Activated CD4-positive, alpha-beta T cell treated with anti-CD3 and anti-CD28 coated beads, Interleukin-2, Interleukin-6, amounts not matched to agents 100 ng/mL and 50 ng/mL, durations not matched to agents 16 hours and 8 hours (primary cell): Measurements from ENCODE around the gene KDM4D.
"Not testable (repeated sequence)": the region's sequence is repeated elsewhere in the genome, so short reads cannot be mapped to it uniquely, and the experiment has no call there.

Experiments
- DNase-seq: peaks from one replicate; pipeline ENCODE4 v3.0.0-alpha.2; 2020

The KDM4D gene

DNA sequence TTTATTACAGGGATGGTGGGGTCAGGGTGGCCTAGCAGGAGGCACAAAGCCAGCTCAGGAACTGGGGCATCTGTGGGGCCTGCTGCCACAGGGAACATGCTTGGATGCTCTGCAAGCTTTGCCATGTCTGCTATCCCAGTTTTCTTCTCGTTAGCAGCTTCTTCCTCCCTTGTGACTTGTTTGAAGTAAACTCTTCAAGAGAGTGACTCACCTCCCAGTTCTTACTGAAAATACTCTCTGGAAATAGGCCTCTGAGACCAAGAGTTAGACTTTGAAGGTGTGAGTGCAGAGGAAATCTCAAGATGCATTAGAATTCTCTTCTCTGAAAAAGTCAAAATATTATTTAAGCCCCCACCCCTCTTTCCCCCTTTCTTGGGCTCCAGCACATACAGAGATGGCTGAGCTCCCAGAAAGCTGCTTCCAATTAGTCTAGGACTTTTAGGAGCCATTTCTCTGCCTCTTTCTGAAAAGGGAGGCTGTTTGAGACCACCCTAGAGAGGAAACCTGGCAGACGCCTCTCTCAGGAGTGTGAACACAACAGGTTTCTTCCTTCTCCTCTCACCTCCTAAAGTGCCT is 15.3 kb upstream of the KDM4D start:
- no peak for DNase-seq

DNA sequence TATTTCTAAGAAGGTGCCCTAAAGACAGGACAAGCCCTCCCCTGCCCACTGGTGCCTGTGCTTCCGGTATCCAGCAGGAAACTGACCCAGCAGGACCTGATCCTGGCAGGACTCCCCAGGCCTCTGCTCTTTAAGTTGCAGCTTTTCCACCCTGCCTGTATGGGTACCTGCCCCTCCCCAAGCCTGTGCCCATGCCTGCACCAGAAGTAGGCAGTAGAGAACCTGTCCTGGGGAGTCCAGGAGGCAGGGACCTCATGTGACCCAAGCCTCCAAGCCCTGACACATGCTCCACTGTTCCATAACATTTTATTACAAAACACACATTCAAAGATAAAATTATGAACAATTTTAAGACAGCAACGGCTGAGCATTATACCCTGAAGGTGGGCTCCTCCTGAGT is 14.3 kb upstream of the KDM4D start:
- no peak for DNase-seq

DNA sequence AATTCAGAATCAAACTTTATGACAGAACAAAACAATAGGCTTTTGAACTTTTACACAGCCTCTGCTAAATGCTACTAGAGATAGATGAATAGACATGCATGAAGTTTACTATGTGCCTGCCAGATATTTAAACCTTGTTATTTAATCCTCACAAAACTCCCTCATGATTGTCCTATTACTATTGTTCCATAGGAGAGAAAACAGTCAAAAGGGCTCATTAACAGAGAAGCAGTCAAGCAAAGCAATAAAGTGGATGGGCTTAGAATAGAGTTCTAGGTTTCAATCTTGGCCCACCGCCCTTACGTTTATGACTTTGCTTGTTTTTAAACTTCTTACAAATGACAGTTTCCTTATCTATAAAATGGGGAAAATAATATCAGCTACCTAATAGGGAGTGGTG is 13.0 kb upstream of the KDM4D start:
- DNase-seq = no peak

DNA sequence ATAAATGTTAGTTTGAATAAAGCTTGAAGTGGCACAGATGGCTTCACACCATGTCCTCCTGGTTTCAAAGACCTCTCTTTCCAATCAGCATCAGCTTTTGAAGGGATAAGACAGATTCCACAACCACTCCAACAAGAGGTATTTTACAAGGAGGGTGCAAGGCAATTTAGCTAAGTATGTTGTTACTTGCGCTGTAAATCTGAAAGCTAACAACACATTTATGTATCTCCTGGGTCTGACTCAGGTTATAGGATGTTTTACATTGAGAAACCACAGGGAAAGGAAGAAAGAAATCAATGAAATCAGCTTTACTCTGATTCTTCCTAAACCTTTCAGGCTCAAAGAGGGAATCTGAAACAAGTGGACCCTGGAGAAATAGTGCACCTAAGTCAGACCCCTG is 12.3 kb upstream of the KDM4D start:
- no peak for DNase-seq

DNA sequence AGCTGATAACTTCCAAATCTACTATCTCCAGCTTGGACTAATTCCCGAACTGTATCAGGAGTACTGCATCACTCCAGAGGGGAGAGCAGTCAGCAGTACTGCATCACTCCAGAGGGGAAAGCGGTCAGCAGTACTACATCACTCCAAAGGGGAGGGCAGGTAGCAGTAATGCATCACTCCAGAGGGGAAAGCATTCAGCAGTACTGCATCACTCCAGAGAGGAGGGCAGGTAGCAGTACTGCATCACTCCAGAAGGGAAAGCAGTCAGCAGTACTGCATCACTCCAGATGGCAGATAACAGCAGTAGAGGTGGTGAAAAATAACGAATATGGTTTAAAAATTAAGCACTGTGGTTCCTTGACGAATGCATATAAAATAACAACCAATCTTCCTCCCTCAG is 8.6 kb upstream of the KDM4D start:
- DNase-seq = no peak

DNA sequence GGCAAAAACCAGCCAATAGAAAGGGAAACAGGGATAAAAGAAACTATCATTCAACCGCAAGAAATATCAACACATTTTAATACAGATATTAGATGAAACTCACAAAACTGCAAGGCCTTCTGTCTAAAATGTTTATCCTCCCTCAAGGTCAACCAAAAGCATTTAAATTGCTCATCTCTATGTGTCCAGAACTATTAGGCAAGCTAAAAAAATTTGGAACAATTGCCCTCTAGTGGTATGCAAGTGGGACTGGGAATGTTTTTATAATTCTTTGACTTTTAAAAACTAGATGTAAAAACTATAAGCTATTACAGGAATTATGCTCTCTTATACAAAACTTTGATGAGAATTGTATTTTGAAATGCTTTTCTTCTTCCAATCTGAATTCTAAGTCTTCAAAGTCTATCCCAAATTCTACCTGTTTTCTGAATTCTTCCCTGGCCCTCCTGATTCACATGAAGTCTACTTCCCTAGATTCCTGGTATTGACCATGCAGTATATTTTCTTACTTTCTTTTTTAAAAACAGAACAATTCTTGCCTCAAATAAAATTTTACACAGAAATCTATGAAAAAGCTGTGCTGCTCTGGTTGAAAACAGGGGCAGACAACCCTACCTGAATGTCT is 5.1 kb upstream of the KDM4D start:
- DNase-seq = no peak

DNA sequence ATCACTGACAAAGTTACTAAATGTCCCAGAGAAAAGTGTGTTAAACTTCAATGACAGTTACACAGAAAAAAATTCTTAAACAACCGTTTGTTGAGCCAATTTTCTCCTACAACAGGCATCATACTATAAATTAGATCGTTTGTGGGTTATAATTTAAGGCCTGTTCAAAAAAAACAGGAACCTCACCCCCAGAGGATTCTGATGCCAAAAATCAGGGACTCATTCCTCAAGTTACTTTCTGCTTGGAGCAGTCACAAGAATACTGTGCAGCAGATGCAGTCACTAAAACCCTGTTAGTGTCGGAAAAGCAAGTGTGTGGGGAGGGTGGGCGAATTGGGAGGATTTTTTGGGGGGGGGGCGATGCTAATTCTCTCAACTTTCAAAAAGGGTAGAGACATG is 810 bp upstream of the KDM4D start:
- no peak for DNase-seq

DNA sequence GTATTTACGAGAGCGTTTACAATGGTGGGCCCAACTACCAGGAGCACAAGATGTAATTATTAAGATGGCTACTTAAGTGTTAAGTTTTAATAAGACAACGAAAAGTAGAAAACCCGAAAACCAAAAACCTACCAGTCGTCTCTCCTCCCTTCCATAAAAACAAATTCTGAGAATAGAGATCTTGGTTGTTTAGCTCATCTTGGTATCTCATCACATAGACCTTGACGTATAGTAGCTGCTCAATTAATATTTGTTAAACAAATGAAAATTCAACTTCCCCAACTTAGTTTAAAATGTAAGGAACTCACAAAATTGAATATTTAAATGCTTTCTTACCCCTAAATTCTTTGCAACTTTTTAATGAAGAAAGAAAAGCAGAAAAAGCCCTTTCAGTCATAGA is 669 bp downstream of the KDM4D start:
- DNase-seq = no peak

DNA sequence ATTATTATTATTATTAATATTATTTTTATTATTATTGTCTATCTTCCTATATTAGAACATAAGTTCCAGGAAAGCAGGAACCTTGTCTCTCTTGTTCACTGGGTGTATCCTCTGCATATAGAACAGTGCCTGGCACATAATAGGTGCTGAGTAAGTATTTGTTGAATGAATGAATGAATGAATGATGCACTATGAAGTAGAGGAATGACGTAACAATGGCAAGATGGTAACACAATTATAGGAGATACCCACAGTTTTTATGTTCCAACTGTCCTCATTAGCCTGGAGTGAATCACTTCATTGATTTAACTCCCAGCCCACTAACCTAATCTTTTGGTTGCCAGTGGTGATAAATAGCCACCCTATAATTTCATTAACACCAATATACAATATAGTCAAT is 2.1 kb downstream of the KDM4D start:
- no peak for DNase-seq

DNA sequence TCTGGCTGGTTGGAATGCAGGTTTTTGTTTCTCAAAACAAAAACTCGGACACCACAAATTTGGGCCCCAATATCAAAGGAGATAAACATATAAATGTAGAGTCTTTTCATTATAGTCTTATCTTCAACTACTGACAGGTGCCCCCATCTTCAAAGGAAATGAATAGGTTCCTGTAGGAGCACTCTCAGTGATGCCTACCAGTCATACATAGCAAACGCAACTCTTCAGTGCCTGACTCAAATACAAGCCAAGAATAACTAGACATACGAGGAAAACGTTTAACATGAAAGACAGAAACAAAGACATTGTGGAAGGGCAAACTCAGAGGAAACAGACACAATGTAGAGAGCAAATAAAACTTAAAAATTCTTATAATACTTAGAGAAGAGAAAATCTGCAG is 13.9 kb downstream of the KDM4D start:
- DNase-seq = no peak

DNA sequence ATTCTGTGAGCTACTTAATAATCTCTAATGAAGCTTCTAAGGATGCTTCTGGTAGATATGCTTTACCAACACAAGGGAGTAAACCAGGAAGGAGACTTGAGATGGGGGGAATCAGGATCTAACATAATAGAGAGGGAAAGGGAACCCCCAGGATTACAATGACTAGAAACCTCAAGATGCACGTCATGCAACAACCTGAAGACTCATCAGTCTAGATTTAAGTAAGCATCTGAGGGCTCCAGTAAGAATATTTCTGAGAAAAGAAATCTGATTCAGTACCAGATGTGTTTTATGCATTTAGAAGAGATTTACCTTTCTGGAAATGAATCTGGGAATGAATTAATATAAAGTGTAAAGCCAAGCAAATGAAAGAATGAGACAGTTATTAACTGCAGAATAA is 15.2 kb downstream of the KDM4D start:
- DNase-seq = peak; percentile 40

DNA sequence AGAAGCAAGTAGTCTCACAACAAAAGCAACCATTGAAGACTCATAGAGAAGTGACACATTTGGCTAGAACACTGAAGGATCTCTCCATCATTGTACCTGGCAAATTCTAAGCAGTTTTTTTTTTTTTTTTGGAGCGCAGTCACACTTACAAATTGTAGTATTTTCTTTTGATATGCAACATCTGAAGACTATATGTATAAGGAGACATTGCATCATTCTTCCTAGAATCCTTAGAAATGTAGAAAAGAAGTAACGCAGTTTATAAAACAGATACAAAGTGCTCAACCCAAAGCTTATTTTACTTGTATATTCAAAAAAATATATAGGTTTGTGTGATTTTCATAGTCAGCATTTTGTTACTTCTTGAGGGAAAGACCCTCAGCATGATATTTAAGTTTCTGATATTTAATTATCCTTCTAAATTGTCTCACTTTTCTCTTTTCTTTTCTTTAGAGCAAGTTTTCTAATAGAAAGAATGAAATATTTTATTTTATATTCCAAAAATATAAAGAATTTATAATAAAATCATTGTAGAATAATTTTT is 20.0 kb downstream of the KDM4D start:
- DNase-seq = no peak

DNA sequence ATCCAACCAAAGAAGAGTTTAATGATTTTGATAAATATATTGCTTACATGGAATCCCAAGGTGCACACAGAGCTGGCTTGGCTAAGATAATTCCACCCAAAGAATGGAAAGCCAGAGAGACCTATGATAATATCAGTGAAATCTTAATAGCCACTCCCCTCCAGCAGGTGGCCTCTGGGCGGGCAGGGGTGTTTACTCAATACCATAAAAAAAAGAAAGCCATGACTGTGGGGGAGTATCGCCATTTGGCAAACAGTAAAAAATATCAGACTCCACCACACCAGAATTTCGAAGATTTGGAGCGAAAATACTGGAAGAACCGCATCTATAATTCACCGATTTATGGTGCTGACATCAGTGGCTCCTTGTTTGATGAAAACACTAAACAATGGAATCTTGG is 23.9 kb downstream of the KDM4D start:
- DNase-seq = no peak

DNA sequence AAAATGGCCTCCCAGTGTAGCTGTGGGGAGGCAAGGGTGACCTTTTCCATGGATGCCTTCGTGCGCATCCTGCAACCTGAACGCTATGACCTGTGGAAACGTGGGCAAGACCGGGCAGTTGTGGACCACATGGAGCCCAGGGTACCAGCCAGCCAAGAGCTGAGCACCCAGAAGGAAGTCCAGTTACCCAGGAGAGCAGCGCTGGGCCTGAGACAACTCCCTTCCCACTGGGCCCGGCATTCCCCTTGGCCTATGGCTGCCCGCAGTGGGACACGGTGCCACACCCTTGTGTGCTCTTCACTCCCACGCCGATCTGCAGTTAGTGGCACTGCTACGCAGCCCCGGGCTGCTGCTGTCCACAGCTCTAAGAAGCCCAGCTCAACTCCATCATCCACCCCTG is 24.8 kb downstream of the KDM4D start:
- DNase-seq = no peak

DNA sequence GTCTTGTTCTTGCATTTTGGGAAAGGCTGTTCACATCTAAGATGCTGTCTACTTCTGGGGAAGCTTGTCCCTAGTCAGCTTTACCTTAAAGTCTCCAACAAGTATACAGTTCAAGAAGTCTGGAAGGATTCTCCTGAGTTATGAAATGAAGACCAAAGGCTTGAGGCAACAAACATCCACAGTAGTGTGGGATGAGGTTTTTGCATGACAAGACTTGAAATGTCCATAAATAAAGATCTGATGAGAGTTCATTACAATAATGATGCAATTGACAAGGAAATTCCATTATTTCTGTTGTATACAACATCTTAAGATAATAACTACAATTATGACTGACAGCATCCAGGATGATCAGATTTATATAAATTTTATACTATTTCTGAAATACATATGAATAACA is 30.2 kb downstream of the KDM4D start:
- DNase-seq = no peak

DNA sequence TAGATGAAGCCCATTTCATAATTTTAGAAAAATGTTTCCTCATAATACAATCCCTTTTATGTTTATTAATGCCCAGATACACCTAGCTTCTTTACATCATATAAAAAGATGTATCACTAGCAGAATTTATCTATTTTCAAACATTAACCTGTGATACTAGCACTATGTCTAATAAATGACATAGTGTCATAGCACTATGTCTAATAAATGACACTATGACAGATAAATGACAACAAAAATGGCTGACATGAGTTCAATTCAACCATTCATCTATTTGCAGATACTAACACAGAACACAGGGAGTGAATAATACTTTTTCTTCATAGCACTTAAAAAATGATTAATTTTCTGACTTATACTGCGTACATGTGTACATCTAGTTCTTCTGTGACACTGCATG is 32.1 kb downstream of the KDM4D start:
- no peak for DNase-seq

DNA sequence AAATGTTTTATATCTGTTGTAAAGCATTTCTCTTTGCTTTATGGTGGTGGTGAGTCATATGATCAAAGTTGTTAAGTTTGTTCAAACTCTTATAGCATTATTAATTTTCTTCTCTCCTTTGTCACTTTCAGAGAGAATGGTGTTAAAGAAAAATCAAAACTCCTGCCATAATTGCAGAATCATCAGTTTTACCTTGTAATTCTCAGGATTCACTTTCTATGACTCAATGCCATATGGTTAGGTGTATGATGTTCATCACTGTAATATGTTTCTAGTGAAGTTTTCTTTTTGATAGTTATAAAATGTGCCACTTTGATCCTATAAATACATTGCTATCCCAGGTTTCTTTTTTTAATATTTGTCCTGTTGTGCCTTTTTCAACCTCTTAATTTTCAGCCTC is 37.9 kb downstream of the KDM4D start:
- no peak for DNase-seq

DNA sequence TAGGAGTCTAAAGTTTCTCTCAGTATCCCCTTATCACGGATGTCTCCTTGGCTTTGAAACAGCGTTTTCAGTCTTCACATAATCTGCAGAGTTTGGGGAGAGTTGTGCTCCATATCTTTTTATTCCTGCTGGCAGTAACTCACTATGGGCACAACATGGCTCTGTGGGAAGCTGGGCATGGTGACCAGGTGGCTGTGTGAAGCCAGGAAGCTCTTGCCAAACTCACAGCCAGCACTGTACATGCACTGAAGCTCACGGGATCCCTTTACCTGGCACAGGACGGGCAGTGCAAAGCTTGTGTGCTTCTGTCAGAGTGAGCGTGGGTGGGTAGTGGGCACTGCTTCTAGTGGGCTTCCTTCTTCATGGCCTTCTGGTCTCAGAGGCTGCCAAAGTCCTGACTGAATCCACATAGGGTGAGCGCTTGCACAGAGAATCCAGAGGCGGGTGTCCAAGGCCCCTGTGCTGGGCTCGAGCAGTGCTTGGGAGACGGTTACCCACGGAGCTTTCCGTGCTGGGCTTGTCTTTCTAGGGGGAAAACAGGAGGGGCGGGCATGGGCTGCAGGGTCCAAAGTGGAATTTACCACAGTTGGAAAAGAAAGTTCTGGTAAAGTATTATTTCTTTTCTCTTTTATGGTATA is 40.8 kb downstream of the KDM4D start:
- DNase-seq = no peak

DNA sequence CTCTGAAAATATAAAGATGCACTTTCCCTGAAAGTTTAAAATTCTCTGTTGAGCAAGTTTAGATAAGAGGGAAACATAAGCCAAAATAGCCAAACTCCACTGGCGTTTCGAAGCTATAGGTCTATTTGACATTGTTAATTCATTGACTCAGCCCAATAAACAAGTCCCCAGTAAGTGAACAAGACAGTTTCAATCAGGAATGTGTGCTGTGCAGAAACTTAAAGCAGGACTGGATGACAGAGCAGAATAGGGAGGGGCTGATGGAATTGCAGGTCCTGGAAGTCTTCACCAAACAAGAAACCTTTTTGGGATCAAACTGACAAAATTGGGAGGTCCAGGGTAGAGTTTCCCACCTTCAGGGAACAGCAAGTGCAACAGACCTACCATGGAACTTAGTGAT is 42.6 kb downstream of the KDM4D start:
- DNase-seq = no peak

DNA sequence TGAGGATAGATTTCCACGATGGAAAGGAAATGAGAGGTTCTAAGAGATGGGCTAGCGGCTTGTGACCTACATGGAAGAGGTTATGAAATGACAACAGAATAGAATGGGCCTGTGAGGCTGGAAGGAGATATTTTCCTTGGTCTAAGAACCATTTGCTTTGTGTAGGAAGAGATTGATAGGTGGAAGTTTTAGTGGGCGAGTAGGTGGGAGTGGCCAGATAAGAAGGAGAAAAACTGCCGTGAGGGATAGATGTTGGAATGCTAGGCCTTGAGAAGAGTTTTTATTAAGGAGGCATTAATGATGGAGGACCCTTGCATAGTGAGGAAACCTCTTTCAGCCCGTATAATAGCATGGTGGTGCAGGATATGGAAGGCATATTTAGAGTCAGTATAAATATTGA is 48.0 kb downstream of the KDM4D start:
- DNase-seq = not testable (repeated sequence)

DNA sequence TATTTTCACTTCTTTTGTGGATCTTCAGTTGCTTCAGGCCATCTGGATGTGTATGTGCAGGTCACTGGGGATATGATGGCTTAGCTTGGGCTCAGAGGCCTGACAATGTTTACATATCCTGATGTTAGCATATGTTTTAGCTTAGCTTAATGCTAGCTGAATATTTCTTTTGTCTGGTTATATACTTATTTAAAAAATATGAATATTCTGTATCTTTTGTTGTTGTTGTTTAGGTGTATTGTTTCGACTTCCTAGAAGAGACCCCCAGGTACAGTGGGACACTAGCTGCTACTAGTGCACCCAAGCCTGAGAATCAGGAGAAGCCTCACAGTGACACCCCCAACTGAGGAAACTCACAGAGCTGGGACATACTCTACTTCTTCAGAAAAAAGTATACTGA is 51.4 kb downstream of the KDM4D start, which contains the start of gene KDM4E:
TSS of gene KDM4E (plus strand) at position 301 of the 400 bp plus-strand sequence. CDS start 300 bp downstream, outside the sequence.
- DNase-seq = no peak

DNA sequence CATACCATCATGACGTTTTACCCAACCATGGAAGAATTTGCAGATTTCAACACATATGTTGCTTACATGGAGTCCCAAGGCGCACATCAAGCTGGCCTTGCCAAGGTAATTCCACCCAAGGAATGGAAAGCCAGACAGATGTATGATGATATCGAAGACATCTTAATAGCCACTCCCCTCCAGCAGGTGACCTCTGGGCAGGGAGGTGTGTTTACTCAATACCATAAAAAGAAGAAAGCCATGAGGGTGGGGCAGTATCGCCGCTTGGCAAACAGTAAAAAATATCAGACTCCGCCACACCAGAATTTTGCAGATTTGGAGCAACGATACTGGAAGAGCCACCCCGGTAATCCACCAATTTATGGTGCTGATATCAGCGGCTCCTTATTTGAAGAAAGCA is 52.1 kb downstream of the KDM4D start:
- DNase-seq = not testable (repeated sequence)

DNA sequence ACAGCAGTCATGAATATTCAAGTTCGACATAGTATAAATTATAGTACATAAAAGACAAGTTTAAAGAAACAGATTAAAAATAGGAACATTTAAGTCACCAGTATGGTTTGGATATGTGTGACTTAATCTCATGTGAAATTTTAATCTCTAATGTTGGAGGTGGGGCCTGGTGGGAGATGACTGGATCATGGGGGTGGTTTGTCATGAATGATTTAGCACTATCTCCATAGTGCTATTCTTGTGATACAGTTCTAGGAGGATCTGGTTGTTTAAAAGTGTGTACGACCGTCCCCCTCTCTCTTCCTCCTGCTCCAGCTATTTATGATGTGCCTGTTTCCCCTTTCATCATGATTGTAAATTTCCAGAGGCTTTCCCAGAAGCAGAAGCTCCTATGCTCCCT is 54.8 kb downstream of the KDM4D start:
- DNase-seq = no peak

DNA sequence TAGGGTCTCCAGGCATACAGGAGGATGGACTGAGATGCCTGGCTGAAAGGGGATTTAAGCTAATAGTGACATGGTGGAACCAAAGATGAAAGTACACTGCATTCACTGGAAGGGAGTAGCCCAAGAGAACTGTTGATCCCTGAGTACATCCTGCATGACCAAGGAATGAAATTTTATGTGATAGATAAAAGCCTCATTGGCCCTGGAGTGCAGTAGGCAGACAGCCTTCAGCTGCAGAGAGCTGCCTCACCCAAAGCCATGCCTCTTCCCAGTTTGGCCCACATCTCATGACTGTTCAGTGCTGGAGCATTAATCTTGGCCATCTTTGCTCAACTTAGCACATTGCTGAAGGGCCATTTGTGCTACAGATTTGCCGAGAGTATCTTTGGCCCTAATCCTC is 59.5 kb downstream of the KDM4D start:
- no peak for DNase-seq

DNA sequence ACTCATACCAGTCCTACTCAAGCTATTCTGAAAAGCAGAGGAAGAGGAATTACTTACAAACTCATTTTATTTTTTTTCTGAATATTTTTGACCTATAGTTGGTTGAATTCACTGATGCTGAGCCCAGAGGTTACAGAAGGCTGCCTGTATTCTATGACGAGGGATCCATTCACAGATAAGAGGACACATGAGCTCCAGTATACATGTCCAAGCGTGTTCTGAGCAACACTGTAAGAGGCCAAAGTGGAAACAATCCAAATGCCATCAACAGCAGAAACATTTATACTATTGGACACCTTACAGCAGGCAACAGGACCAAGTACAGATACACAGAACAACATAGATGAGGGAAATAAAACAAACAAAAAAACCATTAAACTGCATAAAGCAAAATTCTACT is 61.8 kb downstream of the KDM4D start:
- DNase-seq = no peak
